Stimulated activated CD4-positive, alpha-beta T cell treated with anti-CD3 and anti-CD28 coated beads, Interleukin-2, amount 100 ng/mL, for 24 hours (primary cell): ENCODE measurements around the gene AIP.

Experiments used
- DNase-seq, 2 donors: peaks; one replicate each; pipeline ENCODE4 v3.0.0-alpha.2; 2020

AIP gene

GRCh38 chr11:67482827-67483798 is at the start of gene AIP:
TSS of gene AIP (plus strand) at chr11:67483026. CDS start at chr11:67483159, 133 bp downstream.
- peak; percentile 97 to 98 for DNase-seq

GRCh38 chr11:67433536-67434394 is 49.1 kb upstream of the AIP start:
- peak in 1 of 2 donors; percentile 36 for DNase-seq

- peak in 1 of 2 donors; percentile 56 for DNase-seq
Measured at GRCh38 chr11:67434395-67434881, 48.4 kb upstream of the AIP start.

- DNase-seq: peak; percentile 46 to 60
Measured at GRCh38 chr11:67435031-67435726, 47.6 kb upstream of the AIP start.

- DNase-seq: no peak
Measured at GRCh38 chr11:67435727-67436458, 46.9 kb upstream of the AIP start.

GRCh38 chr11:67436459-67437081 is 46.3 kb upstream of the AIP start:
- peak; percentile 78 to 86 for DNase-seq

- DNase-seq: peak; percentile 74 to 81
Measured at GRCh38 chr11:67437082-67437808, 45.6 kb upstream of the AIP start, which contains the start of gene PTPRCAP. TSS of gene PTPRCAP (minus strand) at chr11:67437682. CDS start at chr11:67437619, 63 bp downstream.

GRCh38 chr11:67437809-67438157 is 45.0 kb upstream of the AIP start:
- DNase-seq: no peak

- peak; percentile 79 to 88 for DNase-seq
Measured at GRCh38 chr11:67438158-67438902, 44.5 kb upstream of the AIP start.

GRCh38 chr11:67439321-67440228 is 43.3 kb upstream of the AIP start:
- peak; percentile 50 to 63 for DNase-seq

- DNase-seq: peak in 1 of 2 donors; percentile 51
Measured at GRCh38 chr11:67440229-67441097, 42.4 kb upstream of the AIP start.

- peak in 1 of 2 donors; percentile 36 for DNase-seq
Measured at GRCh38 chr11:67441098-67441563, 41.7 kb upstream of the AIP start.

GRCh38 chr11:67441731-67442351 is 41.0 kb upstream of the AIP start:
- peak in 1 of 2 donors; percentile 15 for DNase-seq

GRCh38 chr11:67442504-67443404 is 40.1 kb upstream of the AIP start:
- DNase-seq: peak in 1 of 2 donors; percentile 18

GRCh38 chr11:67445515-67445914 is 37.3 kb upstream of the AIP start:
- DNase-seq: no peak

- DNase-seq: no peak
Measured at GRCh38 chr11:67448220-67448609, 34.6 kb upstream of the AIP start.
